T-helper 1 cell treated with Interleukin-12 subunit alpha and Interleukin-12 subunit beta and Interleukin-4 antibody, amounts not matched to agents 30 μg/mL and 1 μg/mL, for 36 hours (primary cell): ENCODE results near the gene HS3ST3B1.

ENCODE experiments used
- H3K27ac Mint-ChIP-seq: one replicate; pipeline ENCODE4 v1.8.0; 2021; ENCODE audit warnings: mild to moderate bottlenecking, mixed read lengths
- H3K27me3 Mint-ChIP-seq: one replicate; pipeline ENCODE4 v1.8.0; 2021; ENCODE audit warnings: low read depth, mixed read lengths
- H3K36me3 Mint-ChIP-seq: one replicate; pipeline ENCODE4 v1.8.0; 2021; ENCODE audit warnings: low read depth, mixed read lengths
- H3K4me1 Mint-ChIP-seq: one replicate; pipeline ENCODE4 v1.8.0; 2021; ENCODE audit warnings: low read depth, mixed read lengths
- H3K4me3 Mint-ChIP-seq: one replicate; pipeline ENCODE4 v1.8.0; 2021; ENCODE audit warnings: mild to moderate bottlenecking, moderate library complexity, mixed read lengths
- H3K9me3 Mint-ChIP-seq: one replicate; pipeline ENCODE4 v1.8.0; 2021; ENCODE audit warnings: mixed read lengths

The HS3ST3B1 gene

GRCh38 chr17:14300575-14301278 lies at the start of gene HS3ST3B1:
Gene HS3ST3B1, plus strand, starts transcription at chr17:14301081. Its CDS starts 438 bp downstream, at chr17:14301519.
- H3K27ac Mint-ChIP-seq = peak within 1 kb of the TSS; percentile 98
- no peaks in the 10 kb centered on the region for H3K9me3 Mint-ChIP-seq
- peaks cover 22% of the 10 kb centered on the region for H3K36me3 Mint-ChIP-seq
- peaks cover 55% of the 10 kb centered on the region for H3K4me1 Mint-ChIP-seq
- H3K27me3 Mint-ChIP-seq = peaks cover 29% of the 10 kb centered on the region
- H3K4me3 Mint-ChIP-seq = peak within 1 kb of the TSS; percentile 98

- Mint-ChIP-seq H3K4me3 (no peak overlapping the region), H3K27ac (no peak overlapping the region), H3K9me3 (peaks cover 8% of the 10 kb centered on the region), H3K27me3 (no peaks in the 10 kb centered on the region), H3K4me1 (no peaks in the 10 kb centered on the region), H3K36me3 (no peaks in the 10 kb centered on the region)
These were observed 39.5 kb upstream of the HS3ST3B1 start for GRCh38 chr17:14261406-14261805.

GRCh38 chr17:14268264-14268663 lies 32.6 kb upstream of the HS3ST3B1 start:
- Mint-ChIP-seq H3K27me3 (peaks cover 10% of the 10 kb centered on the region), H3K27ac (no peak overlapping the region), H3K4me3 (no peak overlapping the region), H3K9me3 (peaks cover 5% of the 10 kb centered on the region), H3K4me1 (no peaks in the 10 kb centered on the region), H3K36me3 (no peaks in the 10 kb centered on the region)

GRCh38 chr17:14269473-14269872 lies 31.4 kb upstream of the HS3ST3B1 start:
- H3K4me1 Mint-ChIP-seq = no peaks in the 10 kb centered on the region
- no peak overlapping the region for H3K27ac Mint-ChIP-seq
- H3K36me3 Mint-ChIP-seq = no peaks in the 10 kb centered on the region
- no peak overlapping the region for H3K4me3 Mint-ChIP-seq
- H3K27me3 Mint-ChIP-seq = peaks cover 17% of the 10 kb centered on the region
- peaks cover 10% of the 10 kb centered on the region for H3K9me3 Mint-ChIP-seq

GRCh38 chr17:14270508-14270907 lies 30.4 kb upstream of the HS3ST3B1 start:
- Mint-ChIP-seq H3K9me3 (peaks cover 14% of the 10 kb centered on the region), H3K27ac (no peak overlapping the region), H3K36me3 (no peaks in the 10 kb centered on the region), H3K27me3 (peaks cover 25% of the 10 kb centered on the region), H3K4me3 (no peak overlapping the region), H3K4me1 (no peaks in the 10 kb centered on the region)

GRCh38 chr17:14276535-14277250 lies 24.2 kb upstream of the HS3ST3B1 start:
- peaks cover 19% of the 10 kb centered on the region for H3K9me3 Mint-ChIP-seq
- H3K4me3 Mint-ChIP-seq = no peak overlapping the region
- H3K27ac Mint-ChIP-seq = no peak overlapping the region
- H3K4me1 Mint-ChIP-seq = no peaks in the 10 kb centered on the region
- H3K36me3 Mint-ChIP-seq = peaks cover 1% of the 10 kb centered on the region
- peaks cover 45% of the 10 kb centered on the region for H3K27me3 Mint-ChIP-seq

GRCh38 chr17:14281530-14281929 lies 19.4 kb upstream of the HS3ST3B1 start:
- peaks cover 2% of the 10 kb centered on the region for H3K36me3 Mint-ChIP-seq
- H3K4me3 Mint-ChIP-seq = no peak overlapping the region
- H3K27me3 Mint-ChIP-seq = peaks cover 39% of the 10 kb centered on the region
- H3K9me3 Mint-ChIP-seq = peaks cover 5% of the 10 kb centered on the region
- no peak overlapping the region for H3K27ac Mint-ChIP-seq
- H3K4me1 Mint-ChIP-seq = no peaks in the 10 kb centered on the region

GRCh38 chr17:14282726-14283125 lies 18.2 kb upstream of the HS3ST3B1 start:
- Mint-ChIP-seq H3K4me1 (no peaks in the 10 kb centered on the region), H3K27me3 (peaks cover 29% of the 10 kb centered on the region), H3K36me3 (peaks cover 2% of the 10 kb centered on the region), H3K27ac (no peak overlapping the region), H3K9me3 (peaks cover 1% of the 10 kb centered on the region), H3K4me3 (no peak overlapping the region)

GRCh38 chr17:14289162-14289561 lies 11.7 kb upstream of the HS3ST3B1 start:
- H3K27me3 Mint-ChIP-seq = peaks cover 52% of the 10 kb centered on the region
- H3K9me3 Mint-ChIP-seq = no peaks in the 10 kb centered on the region
- no peaks in the 10 kb centered on the region for H3K36me3 Mint-ChIP-seq
- no peak overlapping the region for H3K4me3 Mint-ChIP-seq
- no peak overlapping the region for H3K27ac Mint-ChIP-seq
- no peaks in the 10 kb centered on the region for H3K4me1 Mint-ChIP-seq

GRCh38 chr17:14294876-14295275 lies 6.0 kb upstream of the HS3ST3B1 start:
- Mint-ChIP-seq H3K4me3 (no peak overlapping the region), H3K27me3 (peaks cover 72% of the 10 kb centered on the region), H3K4me1 (peaks cover 30% of the 10 kb centered on the region), H3K9me3 (no peaks in the 10 kb centered on the region), H3K36me3 (no peaks in the 10 kb centered on the region), H3K27ac (no peak overlapping the region)

GRCh38 chr17:14295676-14296075 lies 5.2 kb upstream of the HS3ST3B1 start:
- Mint-ChIP-seq H3K4me3 (no peak overlapping the region), H3K9me3 (no peaks in the 10 kb centered on the region), H3K27ac (no peak overlapping the region), H3K4me1 (peaks cover 38% of the 10 kb centered on the region), H3K27me3 (peaks cover 67% of the 10 kb centered on the region), H3K36me3 (no peaks in the 10 kb centered on the region)

GRCh38 chr17:14296166-14296910 lies 4.5 kb upstream of the HS3ST3B1 start:
- Mint-ChIP-seq H3K27me3 (peaks cover 60% of the 10 kb centered on the region), H3K36me3 (no peaks in the 10 kb centered on the region), H3K27ac (no peak overlapping the region), H3K4me3 (peak overlapping the region; percentile 53), H3K4me1 (peaks cover 39% of the 10 kb centered on the region), H3K9me3 (no peaks in the 10 kb centered on the region)

- peak overlapping the region; percentile 37 for H3K27ac Mint-ChIP-seq
- H3K27me3 Mint-ChIP-seq = peaks cover 53% of the 10 kb centered on the region
- H3K36me3 Mint-ChIP-seq = no peaks in the 10 kb centered on the region
- H3K4me3 Mint-ChIP-seq = peak overlapping the region; percentile 76
- H3K9me3 Mint-ChIP-seq = no peaks in the 10 kb centered on the region
- H3K4me1 Mint-ChIP-seq = peaks cover 39% of the 10 kb centered on the region
These were observed 3.6 kb upstream of the HS3ST3B1 start for GRCh38 chr17:14297161-14297851.

- Mint-ChIP-seq H3K27me3 (peaks cover 49% of the 10 kb centered on the region), H3K4me3 (peak overlapping the region; percentile 94), H3K36me3 (peaks cover 2% of the 10 kb centered on the region), H3K27ac (peak overlapping the region; percentile 81), H3K9me3 (no peaks in the 10 kb centered on the region), H3K4me1 (peaks cover 40% of the 10 kb centered on the region)
These were observed 2.5 kb upstream of the HS3ST3B1 start for GRCh38 chr17:14298221-14298946.
